ENCODE results near the gene PRTN3.

DNA sequence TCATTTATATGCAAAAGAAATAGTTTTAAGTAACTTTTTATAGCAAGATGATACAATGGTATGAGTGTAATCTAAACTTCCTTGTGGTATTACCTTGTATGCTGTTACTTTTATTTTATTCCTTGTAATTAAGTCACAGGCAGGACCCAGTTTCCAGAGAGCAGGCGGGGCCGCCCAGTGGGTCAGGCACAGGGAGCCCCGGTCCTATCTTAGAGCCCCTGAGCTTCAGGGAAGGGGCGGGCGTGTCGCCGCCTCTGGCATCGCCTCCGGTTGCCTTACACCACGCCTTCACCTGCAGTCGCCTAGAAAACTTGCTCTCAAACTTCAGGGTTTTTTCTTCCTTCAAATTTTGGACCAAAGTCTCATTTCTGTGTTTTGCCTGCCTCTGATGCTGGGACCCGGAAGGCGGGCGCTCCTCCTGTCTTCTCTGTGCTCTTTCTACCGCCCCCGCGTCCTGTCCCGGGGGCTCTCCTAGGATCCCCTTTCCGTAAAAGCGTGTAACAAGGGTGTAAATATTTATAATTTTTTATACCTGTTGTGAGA, 29.2 kb upstream of the PRTN3 start:
- TF ChIP-seq, protein P1, sequence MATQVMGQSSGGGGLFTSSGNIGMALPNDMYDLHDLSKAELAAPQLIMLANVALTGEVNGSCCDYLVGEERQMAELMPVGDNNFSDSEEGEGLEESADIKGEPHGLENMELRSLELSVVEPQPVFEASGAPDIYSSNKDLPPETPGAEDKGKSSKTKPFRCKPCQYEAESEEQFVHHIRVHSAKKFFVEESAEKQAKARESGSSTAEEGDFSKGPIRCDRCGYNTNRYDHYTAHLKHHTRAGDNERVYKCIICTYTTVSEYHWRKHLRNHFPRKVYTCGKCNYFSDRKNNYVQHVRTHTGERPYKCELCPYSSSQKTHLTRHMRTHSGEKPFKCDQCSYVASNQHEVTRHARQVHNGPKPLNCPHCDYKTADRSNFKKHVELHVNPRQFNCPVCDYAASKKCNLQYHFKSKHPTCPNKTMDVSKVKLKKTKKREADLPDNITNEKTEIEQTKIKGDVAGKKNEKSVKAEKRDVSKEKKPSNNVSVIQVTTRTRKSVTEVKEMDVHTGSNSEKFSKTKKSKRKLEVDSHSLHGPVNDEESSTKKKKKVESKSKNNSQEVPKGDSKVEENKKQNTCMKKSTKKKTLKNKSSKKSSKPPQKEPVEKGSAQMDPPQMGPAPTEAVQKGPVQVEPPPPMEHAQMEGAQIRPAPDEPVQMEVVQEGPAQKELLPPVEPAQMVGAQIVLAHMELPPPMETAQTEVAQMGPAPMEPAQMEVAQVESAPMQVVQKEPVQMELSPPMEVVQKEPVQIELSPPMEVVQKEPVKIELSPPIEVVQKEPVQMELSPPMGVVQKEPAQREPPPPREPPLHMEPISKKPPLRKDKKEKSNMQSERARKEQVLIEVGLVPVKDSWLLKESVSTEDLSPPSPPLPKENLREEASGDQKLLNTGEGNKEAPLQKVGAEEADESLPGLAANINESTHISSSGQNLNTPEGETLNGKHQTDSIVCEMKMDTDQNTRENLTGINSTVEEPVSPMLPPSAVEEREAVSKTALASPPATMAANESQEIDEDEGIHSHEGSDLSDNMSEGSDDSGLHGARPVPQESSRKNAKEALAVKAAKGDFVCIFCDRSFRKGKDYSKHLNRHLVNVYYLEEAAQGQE (IDR thresholded peaks at IDR 0.05; ENCODE audit: insufficient read depth in 1 of 2, low read depth in 2 of 2, low read length in 2 of 2), result no peak
- no peak for TF ChIP-seq POLR2AphosphoS5 (IDR thresholded peaks at IDR 0.05; ENCODE audit: low read depth, low read length)
